Thyroid gland (tissue), 4 donors: ENCODE results near the gene EFNA3. TPM values are rescaled to one million over a fixed set of nuclear protein-coding genes. Genes with fewer than 3 reads are reported as not detected.
A peak's percentile ranks its signal among the peaks of the same experiment; 100 is the strongest.

Experiments used
- DNase-seq, 2 donors: peaks; one replicate each; pipeline ENCODE4 v3.0.0-alpha.2; 2019
- H3K27ac ChIP-seq, 3 donors: fragments of 200-600 bp; sonication (generic); 1 replicate in 2 of 3; 2 replicates in 1 of 3; pipeline ENCODE4 v1.5.1; 2016 to 2019; ENCODE audit warnings: mild to moderate bottlenecking in 1 of 3, moderate library complexity in 1 of 3
- H3K27me3 ChIP-seq: fragments of 200-600 bp; sonication (generic); one replicate; pipeline ENCODE4 v1.5.1; 2019
- H3K36me3 ChIP-seq, 2 donors: fragments of 200-600 bp; sonication (generic); one replicate each; pipeline ENCODE4 v1.5.1; 2016 to 2019
- H3K4me1 ChIP-seq, 2 donors: fragments of 200-600 bp; sonication (generic); one replicate each; pipeline ENCODE4 v1.5.1; 2017 to 2019
- H3K4me3 ChIP-seq, 3 donors: fragments of 200-600 bp; sonication (generic); replicated peaks in 1 of 3; 1 replicate in 2 of 3; 2 replicates in 1 of 3; pipeline ENCODE4 v1.5.1; 2016; ENCODE audit warnings: mild to moderate bottlenecking in 1 of 3
- H3K9me3 ChIP-seq: fragments of 200-600 bp; sonication (generic); one replicate; pipeline ENCODE4 v1.5.1; 2017
- CTCF ChIP-seq, 6 experiments: fragments of 200-600 bp in 3 of 6; fragments of 450-650 bp in 3 of 6; sonication (generic) in 3 of 6; IDR thresholded peaks; one replicate each; pipeline ENCODE4 v1.5.1; 2016 to 2019; ENCODE audit warnings: antibody characterized with exemption in 6 of 6, mild to moderate bottlenecking in 2 of 6, inconsistent platforms in 1 of 6, moderate library complexity in 1 of 6
- POLR2A ChIP-seq, 2 donors: fragments of 450-650 bp; IDR thresholded peaks; one replicate each; pipeline ENCODE4 v1.6.1; 2017; ENCODE audit warnings: antibody characterized with exemption in 2 of 2, mild to moderate bottlenecking in 2 of 2, moderate library complexity in 1 of 2
- WGBS, 2 donors: methylation state at CpG; one replicate each; pipeline ENCODE4 v1.1.5; 2017; 5-methylcytosine and 5-hydroxymethylcytosine counted together
- intact Hi-C: fragments of 100-400 bp; cut with DNase I; formaldehyde crosslinking; loops from one replicate; pipeline ENCODE4 v1.15.1; 2023
- total RNA-seq, 4 donors: library from RNA; depleted of rRNA; stranded (reverse); fragments of >200 nt; gene quantifications; one replicate each; pipeline ENCODE4 v1.2.3, GENCODE V29; 2016

EFNA3 gene
- total RNA-seq, 4 donors from 2014 or later: 1.2 to 2.9 (median 2.0) TPM

GRCh38 chr1:155070721-155071569 is 7.7 kb upstream of the EFNA3 start:
- 6 to 12% methylated on average over 31 to 41 of the region's 61 CpGs for WGBS, 2 donors
- peak; percentile 74 to 75 for DNase-seq

GRCh38 chr1:155071701-155072100 is 6.9 kb upstream of the EFNA3 start:
- Histone ChIP-seq H3K4me3 (peak overlapping the region in 1 of 3 donors; percentile 30), H3K27ac (no peak overlapping the region)

More at GRCh38 chr1:155070721-155071569, 7.7 kb upstream of the EFNA3 start:
- Histone ChIP-seq H3K27ac (no peak overlapping the region), H3K4me1 (peaks cover 6 to 16% of the 10 kb centered on the region in 2 donors), H3K4me3 (peak overlapping the region in 2 of 3 donors; percentile 27 to 30), H3K36me3 (no peaks in the 10 kb centered on the region), H3K27me3 (no peaks in the 10 kb centered on the region), H3K9me3 (no peaks in the 10 kb centered on the region)
- peak in 5 of 6 experiments; percentile 20 to 49 (median 30) for TF ChIP-seq CTCF (IDR thresholded peaks at IDR 0.05)
- TF ChIP-seq POLR2A (IDR thresholded peaks at IDR 0.05): no peak
- intact Hi-C loops: no loop called here

GRCh38 chr1:155072531-155073289 is 5.9 kb upstream of the EFNA3 start:
- H3K27me3 ChIP-seq: no peaks in the 10 kb centered on the region
- TF ChIP-seq POLR2A (IDR thresholded peaks at IDR 0.05) (no peak), CTCF (IDR thresholded peaks at IDR 0.05) (no peak)
- H3K9me3 ChIP-seq: no peaks in the 10 kb centered on the region
- no peaks in the 10 kb centered on the region for H3K36me3 ChIP-seq
- 57 to 64% methylated on average over 5 to 7 of the region's 7 CpGs for WGBS, 2 donors
- intact Hi-C loops: no loop called here
- H3K4me1 ChIP-seq: peaks cover 6 to 16% of the 10 kb centered on the region in 2 donors
- H3K27ac ChIP-seq: no peak overlapping the region
- no peak overlapping the region for H3K4me3 ChIP-seq
- no peak for DNase-seq

More at GRCh38 chr1:155071701-155072100, 6.9 kb upstream of the EFNA3 start:
- no peaks in the 10 kb centered on the region for H3K27me3 ChIP-seq
- TF ChIP-seq POLR2A (IDR thresholded peaks at IDR 0.05): no peak
- no peak for TF ChIP-seq CTCF (IDR thresholded peaks at IDR 0.05)
- peaks cover 6 to 16% of the 10 kb centered on the region in 2 donors for H3K4me1 ChIP-seq
- 53 to 57% methylated on average over 14 of the region's 14 CpGs for WGBS, 2 donors
- H3K36me3 ChIP-seq: no peaks in the 10 kb centered on the region
- DNase-seq: no peak
- H3K9me3 ChIP-seq: no peaks in the 10 kb centered on the region
- intact Hi-C loops: no loop called here

- WGBS, 2 donors: 100% methylated on average over 3 of the region's 3 CpGs; no CpG with 5 or more reads in 1 of the 2 donors
- TF ChIP-seq POLR2A (IDR thresholded peaks at IDR 0.05) (no peak), CTCF (IDR thresholded peaks at IDR 0.05) (no peak)
- intact Hi-C loops: no loop called here
- H3K9me3 ChIP-seq: no peaks in the 10 kb centered on the region
- H3K27ac ChIP-seq: no peak overlapping the region
- H3K4me1 ChIP-seq: peaks cover 6 to 20% of the 10 kb centered on the region in 2 donors
- H3K27me3 ChIP-seq: no peaks in the 10 kb centered on the region
- no peaks in the 10 kb centered on the region for H3K36me3 ChIP-seq
- DNase-seq: no peak
- no peak overlapping the region for H3K4me3 ChIP-seq
Measured at GRCh38 chr1:155073377-155074242, 5.0 kb upstream of the EFNA3 start.
